Stimulated activated CD4-positive, alpha-beta T cell treated with anti-CD3 and anti-CD28 coated beads, Interleukin-1b, Interleukin-23, amount 100 ng/mL, for 24 hours (primary cell): ENCODE data around the gene TMX3.

ENCODE experiments used
- DNase-seq, 4 experiments: peaks; one replicate each; pipeline ENCODE4 v3.0.0-alpha.2; 2020; ENCODE audit warnings: low read depth in 4 of 4, low spot score in 1 of 4

TMX3 gene

GRCh38 chr18:68713131-68713530, 1.8 kb downstream of the TMX3 start:
- no peak for DNase-seq

- DNase-seq, result no peak
Observed at GRCh38 chr18:68707646-68708045, 7.3 kb downstream of the TMX3 start.

GRCh38 chr18:68705119-68705518, 9.8 kb downstream of the TMX3 start:
- no peak for DNase-seq

GRCh38 chr18:68703326-68703725, 11.6 kb downstream of the TMX3 start:
- DNase-seq, result no peak

- no peak for DNase-seq
Observed at GRCh38 chr18:68701353-68701752, 13.6 kb downstream of the TMX3 start.

- DNase-seq, result no peak
Observed at GRCh38 chr18:68699043-68699442, 15.9 kb downstream of the TMX3 start.

DNA sequence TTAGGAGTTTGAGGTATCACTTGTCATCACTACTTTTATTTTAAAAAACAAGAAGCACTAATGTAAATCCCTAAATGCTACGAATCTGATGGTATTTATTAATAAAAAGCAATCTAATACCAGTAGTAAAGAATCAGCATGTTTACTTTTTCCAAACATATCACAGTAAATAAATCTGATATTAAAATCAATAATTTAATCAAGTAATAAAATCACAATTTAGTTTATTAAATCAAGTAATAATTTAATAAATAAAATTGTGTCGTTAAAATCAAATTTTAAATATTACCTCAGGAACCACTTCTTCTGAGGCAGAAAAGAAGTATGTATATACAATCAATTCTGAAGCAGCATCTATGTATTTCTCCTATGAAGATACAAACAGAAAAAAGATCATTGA, 18.0 kb downstream of the TMX3 start:
- no peak for DNase-seq

DNA sequence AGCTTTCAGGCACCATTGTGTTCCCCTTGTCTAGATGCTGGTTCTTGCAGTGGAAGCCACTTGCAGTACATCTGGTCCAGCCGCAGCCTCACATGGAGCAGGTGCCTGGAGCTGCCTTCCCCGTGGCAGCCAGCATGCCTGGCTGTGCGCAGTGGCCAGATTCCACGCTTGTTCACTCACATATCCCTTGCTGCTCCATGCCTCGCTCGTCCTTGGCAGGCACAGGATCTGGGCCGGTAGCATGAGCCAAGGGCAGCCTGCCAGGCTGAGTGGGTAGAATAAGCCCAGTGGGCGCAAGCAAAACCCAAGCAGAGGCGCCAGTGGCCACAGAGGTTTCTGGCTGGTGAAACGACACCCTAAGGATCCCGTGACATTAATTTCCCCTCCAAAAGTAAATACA, 20.6 kb downstream of the TMX3 start:
- DNase-seq, result no peak

DNA sequence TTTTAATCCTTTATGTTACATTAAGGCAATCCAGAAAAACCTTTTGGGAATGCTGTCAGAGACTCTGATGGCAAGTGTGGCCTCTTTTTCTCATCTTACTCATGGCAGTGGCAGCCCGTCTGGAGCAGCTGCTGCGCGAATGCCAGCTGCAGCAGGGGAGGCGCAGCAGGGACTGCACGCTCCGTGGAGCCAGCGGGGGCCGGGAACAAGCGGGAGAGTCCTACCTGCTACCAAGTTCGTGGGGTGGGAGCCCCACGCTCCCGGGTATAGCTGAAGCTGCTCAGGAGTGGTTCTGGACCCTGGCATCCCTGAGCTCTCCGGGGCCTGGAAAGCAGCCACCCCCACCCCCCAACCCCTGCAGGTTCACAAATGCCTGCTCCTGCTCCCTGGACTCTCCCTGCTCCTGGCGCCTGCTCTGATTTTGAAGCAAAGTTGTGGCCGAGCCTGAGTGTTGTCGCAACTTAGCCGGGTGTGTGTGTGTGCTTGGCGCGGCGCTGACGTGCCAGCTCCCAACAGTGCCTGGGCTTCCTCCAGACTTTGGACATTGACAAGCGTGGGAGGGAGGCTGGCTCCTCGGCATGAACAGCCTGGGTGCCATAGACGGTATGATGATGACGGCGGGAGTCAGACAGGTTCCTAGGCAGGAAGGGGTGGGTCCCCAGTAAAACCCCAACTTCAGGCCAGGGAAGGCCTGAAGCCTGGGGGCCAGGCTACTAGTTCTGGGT, 21.7 kb downstream of the TMX3 start:
- DNase-seq, result no peak

- no peak for DNase-seq
Observed at GRCh38 chr18:68679528-68679927, 35.4 kb downstream of the TMX3 start.

GRCh38 chr18:68676913-68677312, 38.0 kb downstream of the TMX3 start:
- DNase-seq, result no peak

- DNase-seq, result no peak
Observed at GRCh38 chr18:68667121-68667520, 47.8 kb downstream of the TMX3 start.

DNA sequence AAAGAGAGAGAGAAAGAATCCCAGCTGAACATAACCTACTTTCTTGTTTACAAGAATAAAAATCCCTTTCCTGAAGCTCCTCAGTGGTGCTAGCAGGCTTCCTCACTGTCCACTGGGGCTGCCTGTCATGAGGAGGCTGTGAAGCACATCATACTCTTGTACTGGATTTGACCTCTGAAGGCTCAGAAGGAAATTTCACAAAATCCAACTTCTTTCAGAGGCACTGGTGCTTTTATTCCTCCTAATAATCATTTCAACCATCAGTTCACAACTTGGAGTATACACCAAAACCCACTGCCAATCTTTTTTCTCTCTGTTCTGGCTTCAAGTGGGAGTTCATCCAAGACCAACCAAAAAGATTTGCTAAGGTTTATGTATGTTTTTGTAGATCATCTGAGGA, 48.5 kb downstream of the TMX3 start:
- no peak for DNase-seq

DNA sequence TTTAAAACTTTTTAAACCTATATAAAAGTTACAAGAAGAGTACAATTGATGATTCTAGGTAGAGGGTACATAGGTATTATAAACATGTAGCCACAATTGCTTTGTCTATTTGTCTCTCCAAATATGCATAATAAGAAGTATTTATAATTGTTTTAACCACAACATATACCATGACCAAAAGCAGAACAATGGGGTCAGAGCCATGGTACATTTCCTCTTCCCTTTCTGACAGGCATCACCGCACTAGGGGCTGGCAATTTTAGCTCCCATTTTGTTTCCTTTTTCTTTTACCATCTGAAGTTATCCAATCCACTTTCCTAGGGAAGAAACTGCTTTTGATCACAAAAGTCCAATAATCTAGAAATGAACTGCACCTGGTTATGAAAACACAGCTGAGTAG, 49.3 kb downstream of the TMX3 start:
- no peak for DNase-seq

DNA sequence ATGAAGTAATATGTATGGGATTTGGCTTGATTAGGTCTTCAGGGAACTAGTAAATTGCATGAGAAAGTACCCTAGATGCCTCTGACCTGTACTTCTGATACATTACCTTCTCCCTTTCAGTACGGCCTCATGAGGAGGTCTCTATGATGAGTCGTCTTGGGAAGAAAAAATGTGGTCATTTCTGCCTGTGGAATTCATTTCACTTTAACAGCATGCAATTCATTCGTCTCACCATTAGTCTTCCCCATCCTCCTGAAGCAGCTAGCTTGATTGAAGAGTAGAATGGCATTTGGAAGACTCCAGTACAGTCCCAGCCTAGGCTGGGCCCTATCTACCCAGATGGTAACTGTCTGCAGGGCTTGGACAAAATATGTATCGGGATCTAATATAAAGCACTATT, 52.2 kb downstream of the TMX3 start:
- DNase-seq, result no peak

GRCh38 chr18:68660354-68661183, 54.3 kb downstream of the TMX3 start:
- no peak for DNase-seq

DNA sequence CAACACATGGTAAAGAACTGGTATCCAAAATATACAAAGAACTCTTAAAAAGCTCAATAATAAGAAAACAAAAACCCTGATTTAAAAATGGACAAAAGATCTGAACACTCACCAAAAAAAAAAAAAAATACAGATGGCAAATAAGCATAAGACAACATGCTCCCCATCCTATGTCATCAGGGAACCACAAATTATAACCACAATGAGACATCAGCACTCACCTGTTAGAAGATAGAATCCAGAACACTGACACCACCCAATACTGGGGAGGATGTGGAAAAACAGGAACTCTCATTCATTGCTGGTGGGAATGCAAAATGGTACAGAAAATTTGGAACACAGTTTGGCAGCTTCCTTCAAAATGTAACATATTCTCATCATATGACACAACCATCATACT, 66.7 kb downstream of the TMX3 start:
- DNase-seq, result no peak

DNA sequence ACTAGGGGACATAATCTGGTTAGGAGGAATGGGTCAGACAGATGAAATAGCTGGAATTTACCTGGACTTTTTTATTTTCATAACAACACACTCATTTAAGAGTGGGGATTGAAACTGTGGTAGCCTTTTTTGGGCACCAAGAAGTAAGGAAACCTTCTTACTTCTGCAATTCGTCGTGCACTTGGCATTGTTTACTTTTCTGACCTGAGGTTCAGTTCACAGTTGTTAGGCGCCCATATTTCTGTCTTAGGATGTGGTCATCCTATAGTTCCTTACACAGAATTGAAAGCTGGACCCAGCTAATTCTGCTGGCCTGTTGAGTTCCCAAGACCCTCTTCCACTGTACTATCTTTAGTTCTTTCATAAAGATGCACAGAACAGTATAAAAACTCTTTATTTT, 72.9 kb downstream of the TMX3 start:
- DNase-seq, result no peak

DNA sequence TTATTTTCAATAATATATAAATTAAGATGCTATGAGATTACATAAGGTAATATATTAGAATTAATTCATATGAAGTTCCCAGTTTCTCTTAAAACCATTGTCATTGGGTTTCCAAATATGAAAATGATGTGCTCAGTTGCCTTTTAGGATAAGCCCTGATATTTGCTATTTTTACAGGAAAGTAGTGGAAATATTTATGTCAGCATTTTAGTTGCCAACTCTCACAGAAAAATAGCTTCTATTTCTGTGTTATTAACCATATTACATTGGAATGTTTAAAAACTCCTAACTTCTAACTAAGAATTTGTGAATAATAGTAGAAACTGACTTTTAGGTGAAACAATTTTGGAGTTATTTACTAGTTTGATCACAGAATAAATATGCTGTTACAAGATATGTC, 74.0 kb downstream of the TMX3 start:
- DNase-seq, result no peak

DNA sequence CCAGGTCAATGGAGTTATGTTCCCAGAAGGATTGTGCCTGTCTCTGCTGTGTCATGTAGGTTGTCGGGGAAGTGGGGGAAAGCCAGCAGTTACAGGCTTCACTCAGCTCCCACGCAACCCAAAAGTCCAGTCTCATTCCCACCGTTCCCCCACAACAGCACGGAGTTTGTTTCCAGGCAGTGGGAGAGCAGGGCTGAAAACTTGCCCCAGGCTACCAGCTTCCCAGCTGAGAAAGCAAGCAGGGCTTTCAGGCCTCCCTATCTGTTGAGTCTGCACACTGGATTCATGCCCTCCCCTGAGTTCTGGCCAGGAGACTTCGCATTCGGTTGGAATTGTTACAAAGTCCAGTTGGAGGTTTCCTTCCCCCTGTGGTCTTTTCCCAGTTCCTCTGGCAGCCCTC, 76.3 kb downstream of the TMX3 start:
- DNase-seq, result no peak

- DNase-seq, result no peak
Observed at GRCh38 chr18:68627812-68628211, 87.1 kb downstream of the TMX3 start.
